Uterus (tissue), 2 donors: Measurements from ENCODE around the gene DAB2IP.

Experiments used
- CTCF ChIP-seq, 4 experiments: fragments of 200-600 bp in 2 of 4; fragments of 450-650 bp in 2 of 4; sonication (generic) in 2 of 4; IDR thresholded peaks; one replicate each; pipeline ENCODE4 v1.5.1; 2016 to 2019; ENCODE audit warnings: antibody characterized with exemption in 4 of 4, mild to moderate bottlenecking in 2 of 4, moderate library complexity in 1 of 4
- POLR2A ChIP-seq, 2 donors: fragments of 450-650 bp; IDR thresholded peaks; one replicate each; pipeline ENCODE4 v1.6.1; 2016; ENCODE audit warnings: antibody characterized with exemption in 2 of 2, mild to moderate bottlenecking in 1 of 2, moderate library complexity in 1 of 2

- no peak for TF ChIP-seq CTCF (IDR thresholded peaks at IDR 0.05)
- TF ChIP-seq POLR2A (IDR thresholded peaks at IDR 0.05): no peak
Measured at GRCh38 chr9:121758693-121759092, 107.3 kb downstream of the DAB2IP start.
